Thoracic aorta (tissue), 2 donors: ENCODE results near the gene SMARCA4. TPM values are rescaled to one million over a fixed set of nuclear protein-coding genes. Genes with fewer than 3 reads are reported as not detected.

Experiments
- ATAC-seq: fragments of 150-250 bp; one replicate; pipeline ENCODE4 v1.8.0; 2017; ENCODE audit warnings: low read depth; ENCODE audit not compliant: insufficient number of reproducible peaks, low FRiP score
- DNase-seq: peaks from one replicate; pipeline ENCODE4 v3.0.0-alpha.2; 2020; ENCODE audit warnings: low spot score
- H3K27ac ChIP-seq, 2 donors: fragments of 200-600 bp; sonication (generic); 1 replicate in 1 of 2; 2 replicates in 1 of 2; pipeline ENCODE4 v1.5.1; 2016; ENCODE audit warnings: mild to moderate bottlenecking in 2 of 2, moderate library complexity in 2 of 2
- H3K27me3 ChIP-seq: fragments of 200-600 bp; sonication (generic); replicated peaks from 2 replicates; pipeline ENCODE4 v1.6.0; 2016; ENCODE audit warnings: mild to moderate bottlenecking; ENCODE audit not compliant: insufficient read depth
- H3K36me3 ChIP-seq: fragments of 200-600 bp; sonication (generic); one replicate; pipeline ENCODE4 v1.5.1; 2016
- H3K4me1 ChIP-seq, 2 donors: fragments of 200-600 bp; sonication (generic); 1 replicate in 1 of 2; 2 replicates in 1 of 2; pipeline versions ENCODE4 v1.5.1 to v1.6.0; 2016; ENCODE audit warnings: low read depth in 2 of 2, mild to moderate bottlenecking in 1 of 2; ENCODE audit not compliant: control insufficient read depth in 1 of 2
- H3K4me3 ChIP-seq: fragments of 200-600 bp; sonication (generic); 2 replicates; pipeline ENCODE4 v1.5.1; 2016; ENCODE audit warnings: mild to moderate bottlenecking
- H3K9me3 ChIP-seq: fragments of 200-600 bp; sonication (generic); 2 replicates; pipeline ENCODE4 v1.5.1; 2016
- total RNA-seq, 2 donors: library from RNA; depleted of rRNA; stranded (reverse); fragments of >200 nt; gene quantifications; one replicate each; pipeline versions ENCODE4 v1.1.0 to v1.2.3, GENCODE V29; 2016
- TF ChIP-seq, protein P1 (sequence below): fragments of 200-600 bp; sonication (generic); IDR thresholded peaks from one replicate; pipeline ENCODE4 v1.5.1; 2019; ENCODE audit warnings: antibody characterized with exemption

The SMARCA4 gene
- total RNA-seq, 2 donors from 2014 or later, result 63.8 to 85.9 TPM

DNA sequence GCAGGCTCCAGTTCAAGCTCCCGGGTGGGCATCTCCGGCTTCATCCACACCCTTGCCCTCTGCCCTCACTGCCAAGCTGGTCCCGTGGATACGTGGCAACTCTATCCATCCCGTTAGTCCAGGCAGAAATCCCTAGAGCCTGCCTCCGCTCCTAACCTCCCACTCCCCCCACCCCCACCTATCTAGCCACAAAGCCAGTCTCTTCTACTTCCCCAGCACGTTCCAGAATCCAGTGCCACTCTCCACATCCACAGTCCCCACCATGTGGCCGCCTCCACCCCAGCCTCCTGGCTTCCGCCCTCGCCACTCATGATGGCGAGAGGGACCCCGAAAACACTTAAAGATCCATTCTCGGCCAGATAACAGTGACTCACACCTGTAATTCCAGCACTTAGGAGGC lies 36.2 kb upstream of the SMARCA4 start:
- no peak for ATAC-seq
- H3K36me3 ChIP-seq, result peaks cover 34% of the 10 kb centered on the region
- H3K27ac ChIP-seq, result no peak overlapping the region
- TF ChIP-seq, protein P1, sequence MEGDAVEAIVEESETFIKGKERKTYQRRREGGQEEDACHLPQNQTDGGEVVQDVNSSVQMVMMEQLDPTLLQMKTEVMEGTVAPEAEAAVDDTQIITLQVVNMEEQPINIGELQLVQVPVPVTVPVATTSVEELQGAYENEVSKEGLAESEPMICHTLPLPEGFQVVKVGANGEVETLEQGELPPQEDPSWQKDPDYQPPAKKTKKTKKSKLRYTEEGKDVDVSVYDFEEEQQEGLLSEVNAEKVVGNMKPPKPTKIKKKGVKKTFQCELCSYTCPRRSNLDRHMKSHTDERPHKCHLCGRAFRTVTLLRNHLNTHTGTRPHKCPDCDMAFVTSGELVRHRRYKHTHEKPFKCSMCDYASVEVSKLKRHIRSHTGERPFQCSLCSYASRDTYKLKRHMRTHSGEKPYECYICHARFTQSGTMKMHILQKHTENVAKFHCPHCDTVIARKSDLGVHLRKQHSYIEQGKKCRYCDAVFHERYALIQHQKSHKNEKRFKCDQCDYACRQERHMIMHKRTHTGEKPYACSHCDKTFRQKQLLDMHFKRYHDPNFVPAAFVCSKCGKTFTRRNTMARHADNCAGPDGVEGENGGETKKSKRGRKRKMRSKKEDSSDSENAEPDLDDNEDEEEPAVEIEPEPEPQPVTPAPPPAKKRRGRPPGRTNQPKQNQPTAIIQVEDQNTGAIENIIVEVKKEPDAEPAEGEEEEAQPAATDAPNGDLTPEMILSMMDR, result no peak
- no peaks in the 10 kb centered on the region for H3K9me3 ChIP-seq
- H3K4me3 ChIP-seq, result no peak overlapping the region
- H3K4me1 ChIP-seq, result peaks cover 12 to 16% of the 10 kb centered on the region in 2 donors
- DNase-seq, result no peak
- no peaks in the 10 kb centered on the region for H3K27me3 ChIP-seq

GRCh38 chr19:10927730-10928562 lies 32.9 kb upstream of the SMARCA4 start:
- TF ChIP-seq, protein P1, result no peak
- peak overlapping the region; percentile 74 to 83 for H3K27ac ChIP-seq
- H3K9me3 ChIP-seq, result no peaks in the 10 kb centered on the region
- peak overlapping the region; percentile 95 for H3K4me3 ChIP-seq
- H3K27me3 ChIP-seq, result no peaks in the 10 kb centered on the region
- H3K4me1 ChIP-seq, result peaks cover 15 to 32% of the 10 kb centered on the region in 2 donors
- DNase-seq (no peak), ATAC-seq (no peak)
- peaks cover 14% of the 10 kb centered on the region for H3K36me3 ChIP-seq

DNA sequence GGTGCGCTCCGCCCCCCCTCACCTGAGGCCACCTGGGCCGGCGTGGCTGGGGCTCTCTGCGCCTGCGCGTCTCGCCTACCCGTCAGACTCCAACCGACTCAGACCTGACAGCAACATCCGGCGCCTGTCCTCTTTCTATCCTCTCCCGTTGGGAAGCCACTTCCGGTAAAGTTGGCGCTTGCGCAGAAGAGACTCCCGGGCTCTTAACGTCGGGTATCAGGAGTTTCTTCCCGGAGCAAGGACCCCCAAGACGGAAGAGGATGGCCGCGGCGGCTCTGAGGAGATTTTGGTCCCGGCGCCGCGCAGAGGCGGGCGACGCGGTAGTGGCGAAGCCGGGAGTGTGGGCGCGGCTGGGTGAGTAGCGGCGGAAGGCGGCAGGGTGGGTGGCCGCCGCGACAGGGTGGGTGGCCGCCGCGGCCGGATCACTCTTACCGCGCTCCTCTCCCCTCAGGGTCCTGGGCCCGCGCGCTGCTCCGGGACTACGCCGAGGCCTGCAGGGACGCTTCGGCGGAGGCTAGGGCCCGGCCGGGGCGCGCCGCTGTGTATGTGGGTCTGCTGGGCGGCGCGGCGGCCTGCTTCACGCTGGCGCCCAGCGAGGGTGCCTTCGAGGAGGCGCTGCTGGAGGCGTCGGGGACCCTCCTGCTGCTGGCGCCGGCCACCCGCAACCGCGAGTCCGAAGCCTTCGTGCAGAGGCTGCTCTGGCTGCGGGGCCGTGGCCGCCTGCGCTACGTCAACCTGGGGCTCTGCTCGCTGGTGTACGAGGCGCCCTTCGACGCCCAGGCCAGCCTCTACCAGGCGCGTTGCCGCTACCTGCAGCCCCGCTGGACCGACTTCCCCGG lies 32.0 kb upstream of the SMARCA4 start, which contains the start of the genes TIMM29 and YIPF2:
Gene TIMM29, plus strand, starts transcription at position 249 of the 839 bp plus-strand sequence. Its CDS starts 12 bp downstream, at position 261.
Gene YIPF2, minus strand, starts transcription at position 77 of the 839 bp plus-strand sequence. CDS start 229 bp downstream, outside the sequence.
- Histone ChIP-seq H3K4me1 (peaks cover 15 to 32% of the 10 kb centered on the region in 2 donors), H3K9me3 (no peaks in the 10 kb centered on the region), H3K4me3 (peak within 1 kb of the TSS; percentile 95), H3K27ac (peak within 1 kb of the TSS; percentile 74 to 83), H3K27me3 (no peaks in the 10 kb centered on the region), H3K36me3 (peaks cover 10% of the 10 kb centered on the region)
- DNase-seq, result peak; percentile 91
- TF ChIP-seq, protein P1, result no peak
- ATAC-seq, result peak; percentile 88

DNA sequence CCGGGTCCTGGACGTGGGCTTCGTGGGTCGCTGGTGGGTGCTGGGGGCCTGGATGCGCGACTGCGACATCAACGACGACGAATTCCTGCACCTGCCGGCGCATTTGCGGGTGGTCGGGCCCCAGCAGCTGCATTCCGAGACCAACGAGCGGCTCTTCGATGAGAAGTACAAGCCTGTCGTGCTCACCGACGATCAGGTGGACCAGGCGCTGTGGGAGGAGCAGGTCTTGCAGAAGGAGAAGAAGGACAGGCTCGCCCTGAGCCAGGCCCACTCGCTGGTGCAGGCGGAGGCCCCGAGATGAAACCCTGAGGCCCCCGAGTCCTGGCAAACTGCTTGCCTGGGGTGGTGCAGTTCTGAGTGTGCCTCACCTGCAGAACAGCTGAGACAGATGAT lies 31.4 kb upstream of the SMARCA4 start:
- H3K27ac ChIP-seq, result peak overlapping the region in 1 of 2 donors; percentile 83
- no peak for ATAC-seq

More for the DNA sequence above, 31.4 kb upstream of the SMARCA4 start:
- TF ChIP-seq, protein P1, result no peak
- no peak for DNase-seq
- H3K4me1 ChIP-seq, result peaks cover 15 to 32% of the 10 kb centered on the region in 2 donors
- H3K4me3 ChIP-seq, result peak overlapping the region; percentile 95
- no peaks in the 10 kb centered on the region for H3K27me3 ChIP-seq
- no peaks in the 10 kb centered on the region for H3K9me3 ChIP-seq
- H3K36me3 ChIP-seq, result peaks cover 10% of the 10 kb centered on the region
